Body of pancreas (tissue), 4 donors: ENCODE results near the gene ESRRB.

Experiments
- CTCF ChIP-seq, 7 experiments: fragments of 450-650 bp in 4 of 7; fragments of 200-600 bp in 3 of 7; sonication (generic) in 3 of 7; IDR thresholded peaks; one replicate each; pipeline ENCODE4 v1.5.1; 2016 to 2019; ENCODE audit warnings: antibody characterized with exemption in 7 of 7
- POLR2A ChIP-seq, 3 donors: fragments of 450-650 bp; IDR thresholded peaks; one replicate each; pipeline ENCODE4 v1.6.1; 2016; ENCODE audit warnings: antibody characterized with exemption in 3 of 3, mild to moderate bottlenecking in 2 of 3

GRCh38 chr14:76510181-76510580, 134.2 kb downstream of the ESRRB start:
- TF ChIP-seq CTCF (IDR thresholded peaks at IDR 0.05) (no peak), POLR2A (IDR thresholded peaks at IDR 0.05) (no peak)
